T-helper 22 cell (primary cell): ENCODE data around the gene AQP2.
"Not testable (repeated sequence)": the region's sequence is repeated elsewhere in the genome, so short reads cannot be mapped to it uniquely, and the experiment has no call there.

ENCODE experiments used
- DNase-seq: peaks from one replicate; pipeline ENCODE4 v3.0.0-alpha.2; 2020; ENCODE audit warnings: low read depth

AQP2 gene

DNA sequence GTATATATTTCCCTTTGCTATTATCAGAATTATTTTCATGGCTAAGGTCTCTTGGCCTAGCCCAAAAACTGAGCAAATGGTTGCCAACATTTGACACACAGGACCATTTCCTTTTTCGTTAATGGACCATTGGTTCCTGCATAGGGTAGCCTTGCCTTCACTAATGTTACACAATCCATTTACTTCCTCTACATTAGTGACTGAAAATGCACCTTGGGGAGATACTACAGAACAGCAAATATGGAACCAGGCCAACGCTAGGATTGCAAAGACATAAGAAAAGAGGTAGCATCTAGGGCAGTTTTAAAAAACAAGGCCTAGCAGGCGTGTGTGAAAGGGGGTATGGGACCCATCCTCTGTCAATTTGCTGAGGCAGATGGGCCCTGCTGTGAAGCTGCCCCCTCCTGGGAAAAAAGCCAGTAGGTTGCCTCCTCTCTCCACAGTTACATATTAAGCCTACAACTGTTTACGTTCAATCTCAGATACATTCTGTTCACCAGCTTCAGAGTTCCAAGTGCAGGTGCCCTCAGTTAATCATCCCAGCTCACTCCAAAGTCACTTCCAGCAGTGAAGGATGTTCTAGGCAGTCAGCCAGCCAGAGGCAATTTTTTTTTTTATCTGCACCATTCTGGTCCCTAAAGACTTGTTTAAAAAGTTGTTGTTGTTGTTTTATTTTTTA, 37.2 kb downstream of the AQP2 start:
- no peak for DNase-seq

DNA sequence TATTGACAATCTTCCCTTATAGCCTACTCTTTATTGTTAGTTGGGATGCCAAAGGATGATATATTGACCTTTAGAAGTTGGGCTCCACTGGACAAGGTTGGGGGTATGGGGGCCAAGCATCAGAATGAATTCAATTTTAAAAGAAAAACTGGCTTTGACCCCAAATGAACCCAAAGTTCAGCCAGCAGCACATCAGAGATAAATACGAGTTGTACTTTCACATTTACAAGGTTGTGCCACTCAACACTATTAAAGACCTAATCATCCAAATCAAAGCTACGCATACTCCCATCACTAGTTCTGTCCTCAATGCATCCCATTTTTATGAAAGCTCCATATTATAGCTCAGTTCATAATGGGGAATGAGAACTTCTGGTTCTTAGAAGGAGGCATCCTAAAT, 38.9 kb downstream of the AQP2 start:
- not testable (repeated sequence) for DNase-seq

DNA sequence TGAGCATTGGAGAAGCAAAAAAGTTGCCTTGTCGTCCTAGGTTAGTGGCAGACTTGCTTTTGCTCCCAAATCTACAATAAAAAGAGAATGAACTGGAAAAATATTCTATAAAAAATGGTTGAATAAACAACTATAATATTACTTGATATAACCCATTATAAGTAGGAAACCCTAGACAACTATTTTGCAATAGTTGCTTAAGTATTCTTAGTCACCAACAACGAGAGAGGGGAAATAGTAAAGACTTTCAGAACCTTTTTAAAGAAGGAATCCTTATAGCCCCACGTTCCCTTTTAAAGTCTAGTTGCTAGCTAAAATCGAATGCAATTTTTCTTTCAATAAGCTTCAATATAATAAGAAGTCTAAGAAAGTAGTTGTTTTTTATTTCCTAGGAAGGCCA, 39.7 kb downstream of the AQP2 start:
- no peak for DNase-seq

DNA sequence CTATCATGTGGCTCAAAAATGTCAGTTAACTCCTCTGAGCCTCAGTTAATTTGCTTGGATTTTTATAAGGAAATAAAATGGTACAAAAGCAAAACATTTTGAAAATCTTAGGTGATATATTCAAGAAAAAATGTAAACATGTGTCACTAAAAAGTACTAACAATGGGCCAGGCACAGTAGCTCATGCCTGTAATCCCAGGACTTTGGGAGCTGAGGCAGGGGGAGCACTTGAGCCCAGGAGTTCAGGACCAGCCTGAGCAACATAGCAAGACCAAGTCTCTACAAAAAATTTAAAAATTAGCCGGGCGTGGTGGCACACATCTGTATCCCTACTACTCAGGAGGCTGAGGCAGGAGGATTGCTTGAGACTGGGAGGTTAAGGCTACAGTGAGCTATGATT, 47.9 kb downstream of the AQP2 start:
- no peak for DNase-seq

DNA sequence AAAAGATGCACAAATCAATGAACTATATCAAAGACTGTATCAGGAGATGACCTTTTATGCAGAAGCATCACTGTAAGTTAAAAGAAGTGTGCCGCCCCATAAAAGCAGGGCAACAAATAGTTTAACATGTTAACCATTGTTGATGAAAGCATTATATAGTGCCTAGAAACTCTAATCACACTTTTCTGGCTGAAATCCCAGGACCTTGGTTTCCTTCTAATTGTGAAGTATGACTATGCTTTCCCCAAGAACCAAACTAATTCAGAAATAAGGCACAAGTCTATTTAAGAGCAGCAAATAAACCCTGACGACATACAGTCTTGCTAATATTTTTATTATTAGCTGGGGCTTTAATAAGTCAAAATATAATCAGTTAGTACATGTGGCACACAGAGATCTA, 53.1 kb downstream of the AQP2 start:
- DNase-seq, result no peak

DNA sequence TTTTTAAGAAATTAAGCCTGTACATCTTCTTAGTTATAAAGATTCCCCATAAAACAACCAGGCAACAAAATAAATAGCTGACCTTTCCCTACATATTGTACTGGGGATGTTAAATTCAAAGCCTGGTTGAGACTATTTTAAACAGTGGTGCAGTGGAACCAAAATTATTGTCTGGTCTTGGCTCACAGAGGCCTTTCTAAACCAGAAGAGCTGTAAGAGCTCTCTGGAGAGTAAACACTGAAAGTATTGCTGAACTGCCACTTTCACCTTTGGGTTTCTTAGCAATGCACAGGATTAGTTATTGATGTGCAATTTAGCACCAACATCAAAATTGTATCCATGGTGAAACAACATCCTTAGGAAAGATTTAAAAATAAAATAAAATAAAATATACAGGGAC, 54.2 kb downstream of the AQP2 start:
- DNase-seq, result no peak

DNA sequence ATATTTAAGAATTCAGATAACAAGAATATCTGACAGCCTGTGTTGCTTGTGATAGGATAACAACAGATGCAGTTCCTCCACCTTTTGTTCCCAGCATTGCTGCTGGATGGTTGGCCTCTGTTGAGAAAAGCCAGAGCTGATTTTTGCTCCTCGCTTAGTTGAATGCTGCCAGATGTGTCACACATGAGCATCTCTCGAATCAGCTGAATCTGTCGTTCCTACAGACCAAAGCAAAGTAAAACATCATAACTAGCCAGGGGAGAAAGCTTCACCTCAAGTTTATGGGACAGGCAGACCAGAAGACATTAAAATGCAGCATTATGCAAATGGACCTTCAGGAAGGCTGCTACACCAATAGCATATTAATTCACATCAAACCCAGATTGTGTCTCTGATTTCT, 54.6 kb downstream of the AQP2 start:
- no peak for DNase-seq

DNA sequence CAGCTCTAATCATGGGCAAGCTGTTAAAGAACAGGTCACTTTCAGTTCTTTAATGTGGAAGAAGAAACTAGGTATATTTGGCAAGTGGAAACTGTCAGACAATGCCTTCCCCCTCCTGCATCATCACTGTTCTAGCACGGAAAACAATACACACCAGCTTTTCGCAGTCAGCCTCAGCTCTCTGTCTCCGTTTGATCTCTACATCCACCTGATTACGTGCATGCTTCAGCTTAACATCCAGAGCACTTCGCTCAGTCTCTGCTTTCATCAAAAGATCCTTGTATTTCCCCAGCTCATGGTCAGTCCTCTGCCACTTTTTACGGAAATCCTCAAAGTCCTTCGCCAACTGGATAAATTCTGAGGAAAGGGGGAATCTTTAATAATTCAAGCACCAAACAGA, 55.7 kb downstream of the AQP2 start:
- DNase-seq, result no peak

DNA sequence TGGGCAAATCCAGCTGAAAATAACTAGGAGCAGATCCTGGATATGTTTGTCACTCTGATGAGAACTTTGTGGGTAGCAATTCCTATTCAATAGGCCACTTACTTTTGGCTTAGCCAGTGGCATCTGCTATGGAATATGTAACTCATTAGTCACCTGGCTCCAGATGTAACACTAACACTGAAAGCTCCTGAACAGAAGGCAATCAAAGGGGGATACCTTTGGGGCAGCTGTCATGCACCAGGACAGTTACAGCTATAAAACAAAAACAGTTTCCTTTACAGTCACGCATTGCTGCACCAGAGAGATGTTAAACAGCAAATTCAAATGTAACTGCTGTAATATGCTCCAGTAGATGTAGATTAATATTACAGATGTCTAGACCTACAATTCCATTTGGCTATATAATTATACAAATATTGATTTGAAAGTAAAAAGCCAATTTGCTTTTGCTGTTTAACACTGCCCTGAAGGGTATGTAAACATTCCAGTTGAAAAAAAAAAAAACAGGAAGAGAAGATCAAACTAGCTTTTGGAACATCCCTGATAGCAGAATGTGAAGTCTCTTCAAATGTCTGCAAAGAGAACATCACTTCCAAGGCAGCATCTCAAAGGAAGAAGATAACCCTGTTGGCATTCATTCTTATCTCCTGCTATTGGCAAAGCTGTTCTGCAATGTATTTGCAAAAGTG, 56.4 kb downstream of the AQP2 start:
- no peak for DNase-seq
